Lung microvascular endothelial cell (primary cell): ENCODE measurements around the gene MNAT1. TPM values are rescaled to one million over a fixed set of nuclear protein-coding genes. Genes with fewer than 3 reads are reported as not detected.

Experiments
- DNase-seq, 2 donors: peaks; one replicate each; pipeline versions ENCODE4 v3.0.0 to v3.0.0-alpha.2; 2010; ENCODE audit warnings: low read depth in 2 of 2
- total RNA-seq: library from RNA; depleted of rRNA; stranded (reverse); fragments of >200 nt; gene quantifications from 2 replicates; pipeline ENCODE4 v1.2.1, GENCODE V29; 2014

Gene MNAT1
- total RNA-seq, 1 donor from 2014 or later: 23.0 TPM

DNA sequence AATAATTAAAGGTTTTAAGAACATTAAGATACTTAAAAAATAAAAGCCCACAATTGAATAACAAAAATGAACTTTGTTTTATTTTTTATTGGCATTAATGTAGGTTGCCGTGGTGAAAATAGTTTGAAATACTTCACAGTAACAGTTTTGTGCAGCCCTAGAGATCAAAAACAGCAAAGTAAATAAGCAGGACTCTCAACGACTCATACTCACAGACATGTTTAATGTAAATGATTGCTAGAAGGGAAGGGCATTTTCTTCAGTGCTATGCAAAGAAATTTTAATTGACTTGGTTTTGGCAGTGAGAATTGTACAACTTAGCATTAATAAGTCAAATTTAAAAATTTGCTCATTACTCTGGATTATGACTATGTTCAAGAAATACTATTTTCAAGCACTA lies 230.3 kb downstream of the MNAT1 start:
- no peak for DNase-seq

DNA sequence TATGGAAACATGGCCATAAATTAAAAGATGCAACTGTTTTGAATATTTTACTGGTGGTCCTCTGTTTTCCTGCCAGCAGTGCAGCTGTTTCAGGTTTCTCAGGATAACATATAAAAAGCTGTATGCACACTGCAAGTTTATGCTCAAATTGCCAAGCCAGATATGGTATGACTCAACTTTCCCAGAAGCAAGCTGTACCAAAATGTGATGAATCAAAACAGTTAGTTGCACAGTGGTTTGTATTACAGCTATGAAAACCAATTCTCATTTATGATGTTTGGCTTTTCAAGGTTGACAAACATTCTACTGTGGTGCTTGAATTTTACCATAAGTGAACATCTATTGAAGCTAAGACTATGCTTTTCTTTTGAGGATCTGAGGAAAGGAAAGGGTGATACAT lies 230.8 kb downstream of the MNAT1 start:
- peak; percentile 37 to 60 for DNase-seq

DNA sequence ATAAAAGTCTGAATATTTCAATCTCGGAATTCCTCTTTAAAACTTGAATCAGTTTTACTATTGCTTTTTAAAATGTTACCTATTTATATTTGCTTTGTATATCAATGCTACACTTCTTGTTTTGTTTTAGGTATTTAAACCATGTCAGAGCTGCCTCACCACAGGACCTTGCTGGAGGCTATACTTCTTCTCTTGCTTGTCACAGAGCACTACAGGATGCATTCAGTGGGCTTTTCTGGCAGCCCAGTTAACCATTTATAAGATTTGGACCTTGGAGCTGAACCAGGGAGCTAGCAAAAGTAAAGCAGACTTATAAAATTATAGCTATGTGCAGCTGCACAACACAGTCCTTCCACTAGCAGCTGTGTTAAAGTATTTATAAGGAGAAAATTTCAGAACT lies 233.5 kb downstream of the MNAT1 start:
- no peak for DNase-seq

DNA sequence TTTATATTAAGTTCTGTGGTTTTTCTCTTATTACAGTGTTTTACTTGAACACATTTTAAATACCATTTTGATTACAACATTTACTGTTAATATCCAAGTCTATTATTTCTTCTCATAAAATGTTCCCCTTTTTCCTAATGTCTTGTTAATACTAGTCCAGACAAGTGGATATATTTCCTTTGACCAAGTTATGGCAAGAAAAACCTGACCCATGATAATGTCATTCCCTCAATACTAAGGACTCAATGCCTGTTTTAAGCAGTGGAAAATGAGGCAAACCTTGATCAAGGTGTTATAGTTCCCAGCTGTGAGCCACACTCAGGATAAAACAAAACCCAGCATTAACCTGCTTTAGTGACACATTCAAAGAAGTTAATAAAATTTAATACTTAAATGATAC lies 234.1 kb downstream of the MNAT1 start:
- no peak for DNase-seq

DNA sequence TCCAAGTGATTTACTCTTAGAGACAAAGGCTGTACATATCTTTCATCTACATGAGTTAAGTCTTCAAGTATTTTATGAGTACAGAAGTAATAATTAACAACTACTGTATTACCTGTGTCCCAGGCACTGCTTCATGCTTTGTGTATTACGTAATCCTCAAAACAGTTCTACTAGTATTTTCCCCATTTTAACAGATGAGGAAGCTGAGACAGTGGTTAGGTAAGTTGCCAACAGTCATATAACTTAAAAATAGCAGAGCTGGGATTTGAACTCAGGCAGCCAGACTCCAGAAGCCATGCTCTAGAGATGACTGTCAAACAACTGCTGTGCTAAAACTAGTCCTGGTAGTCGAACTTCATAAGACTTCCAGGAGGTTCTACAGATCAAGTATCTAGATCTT lies 235.6 kb downstream of the MNAT1 start:
- DNase-seq: no peak

DNA sequence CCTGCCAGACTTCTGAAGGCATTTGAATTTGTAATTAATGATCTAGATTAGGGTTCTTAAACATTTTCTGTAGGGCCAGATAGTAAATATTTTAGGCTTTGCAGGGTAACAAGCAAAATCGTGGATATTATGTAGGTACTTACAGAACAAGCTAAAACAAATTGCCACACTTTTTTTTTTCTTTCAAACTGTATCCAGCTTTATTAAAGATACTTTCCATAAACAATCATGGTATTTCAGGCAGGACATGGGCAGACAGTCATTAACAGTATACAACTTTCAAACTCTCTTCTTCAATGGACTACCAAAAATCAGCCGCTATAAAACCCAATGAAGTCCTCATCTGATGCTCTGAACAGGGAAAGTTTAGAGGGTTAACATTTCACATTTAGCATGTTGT lies 236.7 kb downstream of the MNAT1 start:
- no peak for DNase-seq

DNA sequence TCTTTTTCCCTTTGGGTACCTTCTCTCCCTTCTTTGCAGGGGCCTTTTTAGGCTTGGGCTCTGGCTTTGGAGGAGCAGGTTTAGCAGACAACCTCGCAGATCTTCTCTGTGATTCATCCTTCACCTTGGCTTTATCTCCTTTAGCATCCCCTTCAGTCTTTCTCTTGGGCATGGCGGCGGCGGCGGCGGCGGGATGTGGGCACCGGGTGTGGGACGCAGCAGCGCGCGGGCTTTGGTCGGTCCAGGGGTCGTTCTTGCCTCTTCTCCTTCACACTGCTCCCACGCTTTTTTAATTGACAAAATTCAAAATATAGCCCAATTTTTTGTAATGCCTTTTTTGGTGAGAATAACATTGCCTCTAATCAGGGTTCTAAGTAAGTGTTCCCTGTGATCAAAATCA lies 237.7 kb downstream of the MNAT1 start:
- no peak for DNase-seq

DNA sequence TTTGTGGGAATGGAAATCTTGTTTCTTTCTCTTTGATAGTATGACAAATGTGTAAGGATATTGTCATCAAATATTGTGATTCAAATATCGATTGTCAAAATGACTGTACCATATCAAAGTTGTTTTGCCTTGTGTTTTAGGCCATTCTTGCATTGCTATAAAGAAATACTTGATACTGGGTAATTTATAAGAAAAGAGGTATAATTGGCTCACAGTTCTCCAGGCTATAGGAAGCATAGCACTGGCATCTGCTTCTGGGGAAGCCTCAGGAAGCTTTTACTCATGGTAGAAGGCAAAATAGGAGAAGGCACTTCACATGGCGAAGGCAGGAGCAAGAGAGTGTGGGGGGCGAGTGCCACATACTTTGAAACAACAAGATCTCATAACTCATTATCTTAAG lies 238.5 kb downstream of the MNAT1 start:
- no peak for DNase-seq

DNA sequence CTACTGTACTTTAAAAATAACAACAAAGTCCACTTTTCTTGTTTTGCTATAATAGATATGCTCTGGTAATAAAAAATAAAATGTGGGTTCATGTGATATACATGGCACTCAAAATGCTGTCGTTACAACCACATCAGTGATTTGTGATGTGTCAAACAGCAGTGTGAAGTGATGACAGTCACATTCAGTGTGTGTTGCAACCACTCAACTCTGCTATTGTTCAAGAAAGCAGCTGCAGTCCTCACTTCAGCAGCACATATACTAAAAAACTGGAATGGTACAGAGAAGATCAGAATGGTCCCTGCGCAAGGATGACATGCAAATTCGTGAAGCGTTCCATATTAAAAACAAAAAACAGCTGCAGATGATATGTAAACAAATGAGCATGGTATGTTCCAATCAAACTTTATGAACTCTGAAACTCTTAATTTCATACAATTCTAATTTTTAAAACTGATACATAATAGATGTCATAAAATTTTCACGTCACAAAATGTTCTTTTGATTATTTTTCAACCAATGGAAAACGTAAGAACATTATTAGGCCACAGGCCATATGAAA lies 239.6 kb downstream of the MNAT1 start:
- DNase-seq: no peak

DNA sequence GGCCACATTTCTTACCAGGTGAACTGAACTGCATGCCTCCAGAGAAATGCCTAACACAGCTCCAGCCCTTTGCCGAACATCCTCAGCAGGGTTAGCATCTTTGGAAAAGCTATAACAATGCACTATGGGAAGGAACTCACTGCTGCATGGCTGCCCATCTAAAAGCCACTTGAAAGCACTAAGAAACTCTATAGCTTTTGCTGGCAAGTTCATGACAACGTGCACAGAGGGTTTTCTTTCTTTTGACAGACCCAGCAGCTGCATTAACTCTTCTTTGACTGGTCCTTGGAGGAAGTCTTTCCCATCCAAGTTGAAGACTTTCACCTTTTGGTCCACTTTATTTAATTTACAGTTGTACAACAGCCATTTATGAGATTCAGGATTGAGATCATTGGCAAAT lies 241.0 kb downstream of the MNAT1 start:
- no peak for DNase-seq

DNA sequence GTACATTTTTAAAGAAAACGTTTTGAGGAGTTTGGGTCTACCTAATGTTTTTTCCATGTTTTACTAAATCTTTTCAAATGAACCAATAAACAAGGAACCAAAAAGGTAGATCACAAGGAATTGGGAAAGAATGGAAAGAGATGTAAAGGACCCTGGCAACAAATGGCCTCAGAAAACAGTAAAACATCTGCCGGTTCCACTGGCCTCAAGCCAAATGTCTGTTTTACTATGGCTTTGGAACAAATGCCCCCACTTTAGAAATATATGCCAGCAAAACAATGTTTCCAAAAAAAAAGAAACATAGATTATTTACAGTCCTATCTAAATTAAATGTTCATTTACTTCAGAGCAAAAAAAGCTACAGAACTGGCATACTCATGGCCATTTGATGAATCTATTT lies 243.3 kb downstream of the MNAT1 start:
- peak; percentile 18 to 55 for DNase-seq

DNA sequence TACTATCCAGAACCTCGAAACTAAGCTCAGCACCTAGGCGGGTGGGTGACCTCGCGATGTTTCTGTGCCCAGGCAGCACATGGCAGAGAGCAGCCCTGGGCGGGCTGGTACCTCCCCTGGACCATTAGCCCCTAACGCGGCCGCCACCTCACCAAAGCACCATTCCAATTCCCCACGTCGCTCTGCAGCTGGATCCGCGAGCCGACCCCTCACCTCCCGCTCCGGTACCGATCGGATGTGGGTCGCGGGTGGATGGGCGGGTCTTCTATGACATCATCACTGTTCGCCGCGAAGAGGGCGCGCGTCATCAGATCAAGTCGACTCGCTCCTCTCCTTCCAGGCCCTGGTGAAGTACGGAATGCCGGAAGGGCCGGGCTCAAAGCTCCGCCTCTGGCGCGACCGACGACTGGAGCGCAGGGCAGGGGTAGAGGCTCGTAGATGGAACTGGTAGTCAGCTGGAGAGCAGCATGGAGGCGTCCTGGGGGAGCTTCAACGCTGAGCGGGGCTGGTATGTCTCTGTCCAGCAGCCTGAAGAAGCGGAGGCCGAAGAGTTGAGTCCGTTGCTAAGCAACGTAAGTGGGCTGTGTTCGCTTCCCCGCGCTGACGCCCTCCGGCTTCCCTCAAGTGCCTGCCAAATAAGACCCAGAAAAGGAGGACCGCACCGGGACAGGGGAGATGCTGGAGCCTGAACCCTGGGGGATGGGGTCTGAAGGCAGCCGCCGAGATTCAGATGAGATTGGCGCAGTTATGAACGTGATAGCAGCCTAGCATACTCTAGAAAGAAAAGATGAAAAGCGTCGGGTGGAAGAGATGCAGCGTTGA lies 246.5 kb downstream of the MNAT1 start, which contains the start of the genes SLC38A6 and TRMT5:
Gene SLC38A6, plus strand, starts transcription at position 435 of the 822 bp plus-strand sequence. Its CDS starts 33 bp downstream, at position 468.
Gene TRMT5, minus strand, starts transcription at position 269 of the 822 bp plus-strand sequence. Its CDS starts 106 bp downstream, at position 163.
- peak; percentile 95 to 97 for DNase-seq

DNA sequence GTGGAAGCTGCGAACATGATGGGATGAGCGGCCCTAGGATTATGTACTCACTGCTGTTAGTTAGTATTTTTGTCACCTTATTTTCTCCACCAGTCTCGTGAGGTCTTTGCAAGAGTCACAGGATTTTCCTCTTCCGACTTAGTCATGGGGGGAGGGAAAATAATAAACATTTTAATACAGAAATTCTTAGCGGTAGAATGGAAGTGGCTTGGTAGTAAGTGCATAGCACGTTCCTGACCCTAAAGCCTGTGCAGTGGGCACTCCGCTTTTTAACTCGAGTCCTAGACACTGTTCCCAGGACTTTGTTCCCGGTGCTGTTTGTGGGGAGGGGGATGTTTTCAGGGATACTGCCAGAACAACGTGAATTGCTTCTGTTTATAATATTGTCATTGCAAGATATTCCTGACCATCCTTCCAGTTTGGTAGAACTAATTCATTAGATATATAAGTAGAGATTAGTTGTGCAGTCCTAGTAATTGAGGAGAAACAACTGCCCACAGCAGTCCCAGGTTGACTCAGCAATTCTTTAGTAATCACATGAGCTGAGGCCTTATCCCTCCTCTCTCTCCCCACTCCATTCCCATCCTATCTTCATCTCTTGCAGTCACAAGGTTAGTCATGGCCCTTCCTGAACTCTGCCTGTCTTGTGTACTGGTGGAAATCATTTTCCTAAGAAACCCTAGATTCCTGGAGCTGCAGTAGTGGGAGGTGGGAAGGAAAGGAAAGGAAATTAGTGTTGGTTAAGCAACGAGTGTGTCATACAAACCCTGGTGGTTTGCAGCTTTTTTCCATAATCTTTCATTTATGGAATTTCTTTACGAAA lies 247.3 kb downstream of the MNAT1 start:
- DNase-seq: peak; percentile 46 to 86

DNA sequence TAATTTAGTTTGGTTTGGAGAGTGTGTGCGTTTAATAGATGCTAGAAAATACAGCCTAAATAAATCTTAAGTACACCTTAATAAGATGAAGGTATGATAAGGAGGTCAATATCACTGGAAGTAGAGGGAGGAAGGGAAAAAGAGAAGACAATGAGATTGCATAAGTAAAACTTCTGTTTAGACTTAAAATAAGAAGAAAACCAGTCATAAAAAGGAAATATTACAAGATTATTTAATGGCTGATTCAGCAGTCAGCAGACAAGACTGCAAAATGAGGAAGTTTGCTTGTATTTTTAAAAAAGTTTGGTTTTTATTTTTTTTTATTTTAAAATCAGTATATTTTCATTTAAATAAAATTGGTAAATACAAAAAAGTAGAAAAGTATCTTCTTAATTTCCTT lies 249.6 kb downstream of the MNAT1 start:
- DNase-seq: no peak

DNA sequence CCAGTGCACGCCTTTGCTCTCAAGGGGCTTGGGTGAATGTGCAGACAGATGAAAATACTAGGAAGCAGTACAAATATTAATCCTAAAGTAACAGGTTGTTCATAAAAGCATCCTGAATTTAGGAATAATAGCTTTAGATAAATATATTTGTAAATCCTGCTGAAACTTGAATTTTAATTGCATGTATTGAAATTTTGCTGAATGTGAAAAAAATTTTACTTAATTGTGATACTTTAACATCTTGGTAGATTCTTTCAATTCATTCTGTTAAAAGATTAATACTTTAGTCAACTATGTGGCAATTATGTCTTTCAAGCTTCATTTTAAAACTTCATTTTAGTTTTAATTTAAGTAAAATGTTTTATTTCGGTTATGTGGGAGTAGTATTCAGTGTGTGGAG lies 251.9 kb downstream of the MNAT1 start:
- no peak for DNase-seq

DNA sequence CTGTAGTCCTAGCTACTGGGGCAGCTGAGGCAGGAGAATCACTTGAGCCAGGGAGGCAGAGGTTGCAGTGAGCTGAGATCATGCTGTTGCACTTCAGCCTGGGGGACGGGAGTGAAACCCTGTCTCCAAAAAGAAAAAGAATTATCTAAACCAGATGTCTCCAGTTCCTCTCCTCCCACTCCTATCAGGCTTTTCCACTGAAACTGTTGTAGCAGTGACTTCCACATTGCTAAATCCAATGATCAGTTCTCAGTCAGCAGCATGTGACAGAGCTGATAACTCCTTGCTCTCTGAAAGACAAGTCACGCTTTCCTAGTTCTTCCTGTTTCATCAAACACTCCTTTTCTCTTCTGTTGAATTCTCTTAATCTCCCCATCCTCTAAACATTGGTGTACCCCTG lies 255.0 kb downstream of the MNAT1 start:
- DNase-seq: no peak

DNA sequence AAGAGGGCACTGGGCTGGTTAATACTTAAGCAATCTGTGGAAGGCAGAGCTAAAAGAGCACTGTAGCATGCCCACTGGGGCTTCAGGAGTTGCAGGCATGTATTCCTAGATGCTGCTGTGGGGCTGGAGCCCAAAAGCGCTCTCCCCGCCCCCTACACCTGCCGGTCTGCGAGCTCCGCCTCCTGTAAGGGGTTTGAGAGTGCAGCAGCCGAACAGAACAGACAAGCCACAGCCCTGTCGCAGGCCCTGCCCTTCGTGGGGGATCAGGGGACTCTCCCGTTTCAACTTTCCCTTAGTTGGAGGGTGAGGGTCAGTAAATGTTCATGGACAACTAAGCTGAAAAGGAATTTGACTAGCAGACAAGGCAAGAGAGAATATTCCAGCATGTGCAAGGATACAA lies 264.1 kb downstream of the MNAT1 start:
- no peak for DNase-seq

DNA sequence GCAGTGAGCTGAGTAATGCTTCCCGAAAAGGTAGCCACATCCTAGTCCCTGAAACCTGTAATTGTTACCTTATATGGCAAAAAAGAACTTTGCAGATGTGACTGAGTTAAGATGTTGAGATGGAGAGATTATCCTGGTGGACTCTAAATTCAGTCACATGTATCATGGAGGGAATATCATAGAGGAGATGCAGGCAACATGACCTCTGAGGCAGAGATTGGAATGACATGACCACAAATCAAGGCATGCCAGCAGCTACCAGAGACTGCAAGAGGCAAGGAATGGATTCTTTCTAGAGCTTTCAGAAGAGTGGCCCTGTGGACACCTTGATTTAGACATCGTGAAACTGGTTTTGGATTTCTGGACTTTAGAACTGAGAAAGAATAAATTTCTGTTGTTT lies 265.0 kb downstream of the MNAT1 start:
- DNase-seq: no peak

DNA sequence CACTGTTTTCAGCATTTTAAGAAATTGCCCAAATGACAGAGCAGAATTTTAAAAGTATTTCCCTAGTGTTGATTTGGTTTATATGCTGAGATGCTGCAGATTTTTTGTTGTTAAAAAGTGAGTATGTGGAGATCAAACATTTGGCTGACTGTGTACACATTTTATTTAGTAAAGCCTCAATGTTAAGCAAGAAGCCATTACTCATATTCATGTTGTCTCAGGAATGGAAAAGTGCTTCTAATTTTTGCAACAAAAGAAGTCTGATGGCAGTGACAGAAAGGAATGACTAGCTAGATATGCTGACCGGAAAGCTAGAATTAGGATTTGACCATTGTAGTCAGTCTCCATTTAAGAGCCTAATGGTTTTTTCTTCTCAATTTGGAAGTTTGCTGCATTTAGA lies 269.0 kb downstream of the MNAT1 start:
- DNase-seq: no peak

DNA sequence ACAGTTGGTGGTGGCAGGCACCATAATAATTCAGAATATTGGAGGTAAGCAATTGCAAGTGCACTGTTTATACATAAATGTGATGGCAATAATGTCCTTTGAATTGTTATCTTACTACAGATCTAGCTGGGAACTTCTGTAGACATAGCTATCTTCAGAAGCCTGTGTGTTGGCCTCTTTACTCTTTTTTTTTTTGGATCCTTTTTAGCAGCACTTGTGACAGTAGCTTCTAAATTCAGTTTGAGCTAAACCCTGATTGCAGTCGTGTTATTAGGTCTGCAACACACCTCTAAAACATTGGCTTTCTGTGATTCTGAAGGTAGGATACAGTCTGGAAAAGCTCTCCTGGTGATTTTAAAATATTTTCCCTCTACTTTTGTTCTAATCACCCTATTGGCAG lies 285.0 kb downstream of the MNAT1 start:
- no peak for DNase-seq
